CD4-positive, alpha-beta T cell treated with Interleukin-12 subunit alpha and Interleukin-12 subunit beta, for 1 hour (primary cell): Measurements from ENCODE around the gene FAM170A.

Experiments
- DNase-seq: peaks from one replicate; pipeline ENCODE4 v3.0.0-alpha.2; 2020

FAM170A gene

GRCh38 chr5:119629339-119629738 is at the start of gene FAM170A:
TSS of gene FAM170A (plus strand) at chr5:119629558. CDS start at chr5:119629769, 211 bp downstream.
- no peak for DNase-seq

- DNase-seq, result no peak
These were observed 46.4 kb upstream of the FAM170A start for GRCh38 chr5:119582987-119583386.

GRCh38 chr5:119583684-119584083 is 45.7 kb upstream of the FAM170A start:
- DNase-seq, result no peak

- DNase-seq, result no peak
These were observed 33.3 kb upstream of the FAM170A start for GRCh38 chr5:119596046-119596445.

- DNase-seq, result no peak
These were observed 31.5 kb upstream of the FAM170A start for GRCh38 chr5:119597728-119598298.

- no peak for DNase-seq
These were observed 15.4 kb upstream of the FAM170A start for GRCh38 chr5:119613937-119614336.

- no peak for DNase-seq
These were observed 14.5 kb upstream of the FAM170A start for GRCh38 chr5:119614838-119615237.

GRCh38 chr5:119626086-119626485 is 3.3 kb upstream of the FAM170A start:
- DNase-seq, result no peak

- no peak for DNase-seq
These were observed 1.5 kb downstream of the FAM170A start for GRCh38 chr5:119630752-119631440.

GRCh38 chr5:119631660-119632059 is 2.3 kb downstream of the FAM170A start:
- no peak for DNase-seq

- no peak for DNase-seq
These were observed 22.1 kb downstream of the FAM170A start for GRCh38 chr5:119651486-119651885.

- no peak for DNase-seq
These were observed 25.7 kb downstream of the FAM170A start for GRCh38 chr5:119655061-119655460.

GRCh38 chr5:119656023-119656422 is 26.7 kb downstream of the FAM170A start:
- no peak for DNase-seq

GRCh38 chr5:119666542-119666941 is 37.2 kb downstream of the FAM170A start:
- no peak for DNase-seq

- DNase-seq, result no peak
These were observed 49.1 kb downstream of the FAM170A start for GRCh38 chr5:119678351-119679028.

- no peak for DNase-seq
These were observed 50.7 kb downstream of the FAM170A start for GRCh38 chr5:119680080-119680479.

- no peak for DNase-seq
These were observed 52.4 kb downstream of the FAM170A start for GRCh38 chr5:119681734-119682133.

- DNase-seq, result no peak
These were observed 53.0 kb downstream of the FAM170A start for GRCh38 chr5:119682372-119682771.
